ENCODE results near the gene GNG11.
"Not testable (repeated sequence)": the region's sequence is repeated elsewhere in the genome, so short reads cannot be mapped to it uniquely, and the experiment has no call there.

GNG11 gene

GRCh38 chr7:93916315-93916714 is 5.2 kb upstream of the GNG11 start:
- H3K14ac ChIP-seq (ENCODE audit: low read length); H2BK5ac ChIP-seq (ENCODE audit: low read length); H3K9ac ChIP-seq (ENCODE audit: low read depth, low read length, poor library complexity); H2BK15ac ChIP-seq (ENCODE audit: low read length); H3K4ac ChIP-seq (ENCODE audit: low read length); H2AK5ac ChIP-seq (ENCODE audit: low read depth, low read length); H3K18ac ChIP-seq (ENCODE audit: low read length); H3K4me1 ChIP-seq (ENCODE audit: control insufficient read depth in 2 of 2, insufficient read depth in 1 of 2, low read depth in 1 of 2, low read length in 2 of 2); H2BK12ac ChIP-seq (ENCODE audit: low read length); H3K4me3 ChIP-seq (ENCODE audit: low read length in 2 of 2); H3K36me3 ChIP-seq (replicated peaks in 1 of 2; ENCODE audit: control insufficient read depth in 2 of 2, insufficient read depth in 2 of 2, low read length in 2 of 2); H3K27ac ChIP-seq (replicated peaks; ENCODE audit: low read length); H2BK120ac ChIP-seq (ENCODE audit: low read depth, low read length); H4K8ac ChIP-seq (ENCODE audit: low read depth, low read length); H3K23ac ChIP-seq (ENCODE audit: low read depth, low read length, poor library complexity); H3K9me3 ChIP-seq (replicated peaks in 1 of 2; ENCODE audit: control insufficient read depth in 2 of 2, insufficient read depth in 1 of 2, low read depth in 1 of 2, low read length in 2 of 2); H3K27me3 ChIP-seq (ENCODE audit: control insufficient read depth in 3 of 3, insufficient read depth in 3 of 3, low read depth in 1 of 3, low read length in 3 of 3); H4K91ac ChIP-seq (ENCODE audit: low read depth, low read length, poor library complexity); H3K4me2 ChIP-seq (ENCODE audit: insufficient read depth, low read length, poor library complexity, severe bottlenecking); H3K79me1 ChIP-seq (ENCODE audit: low read depth, low read length); DNase-seq (ENCODE audit: low spot score); H2AFZ ChIP-seq (ENCODE audit: low read length): not testable (repeated sequence)
- WGBS, 2 donors (ENCODE audit: extremely low coverage in 2 of 2, insufficient read length in 2 of 2, insufficient replicate concordance in 1 of 2): no CpG with 5 or more reads among the region's 4 CpGs

GRCh38 chr7:93920496-93921182 is 896 bp upstream of the GNG11 start:
- H3K4me2 ChIP-seq (ENCODE audit: insufficient read depth, low read length, poor library complexity, severe bottlenecking): no peak overlapping the region
- no CpG with 5 or more reads among the region's 6 CpGs for WGBS, 2 donors (ENCODE audit: extremely low coverage in 2 of 2, insufficient read length in 2 of 2, insufficient replicate concordance in 1 of 2)
- H2BK15ac ChIP-seq (ENCODE audit: low read length): no peak overlapping the region
- H3K4me1 ChIP-seq (ENCODE audit: control insufficient read depth in 2 of 2, insufficient read depth in 1 of 2, low read depth in 1 of 2, low read length in 2 of 2): peaks cover 0 to 10% of the 10 kb centered on the region in 2 donors
- DNase-seq (ENCODE audit: low spot score): no peak
- no peak overlapping the region for H2BK120ac ChIP-seq (ENCODE audit: low read depth, low read length)
- H3K27ac ChIP-seq (replicated peaks; ENCODE audit: low read length): no peak overlapping the region
- no peaks in the 10 kb centered on the region for H3K27me3 ChIP-seq (ENCODE audit: control insufficient read depth in 3 of 3, insufficient read depth in 3 of 3, low read depth in 1 of 3, low read length in 3 of 3)
- H3K4me3 ChIP-seq (ENCODE audit: low read length in 2 of 2): peak overlapping the region in 1 of 2 donors; percentile 79
- H2AFZ ChIP-seq (ENCODE audit: low read length): peak overlapping the region; percentile 96
- peaks cover 0 to 3% of the 10 kb centered on the region in 2 donors for H3K9me3 ChIP-seq (replicated peaks in 1 of 2; ENCODE audit: control insufficient read depth in 2 of 2, insufficient read depth in 1 of 2, low read depth in 1 of 2, low read length in 2 of 2)
- no peak overlapping the region for H2BK5ac ChIP-seq (ENCODE audit: low read length)
- no peak overlapping the region for H3K23ac ChIP-seq (ENCODE audit: low read depth, low read length, poor library complexity)
- H3K14ac ChIP-seq (ENCODE audit: low read length): no peak overlapping the region
- no peaks in the 10 kb centered on the region for H3K79me1 ChIP-seq (ENCODE audit: low read depth, low read length)
- no peak overlapping the region for H4K8ac ChIP-seq (ENCODE audit: low read depth, low read length)
- H2BK12ac ChIP-seq (ENCODE audit: low read length): no peak overlapping the region
- H3K4ac ChIP-seq (ENCODE audit: low read length): no peak overlapping the region
- H3K18ac ChIP-seq (ENCODE audit: low read length): no peak overlapping the region
- no peak overlapping the region for H4K91ac ChIP-seq (ENCODE audit: low read depth, low read length, poor library complexity)
- no peak overlapping the region for H2AK5ac ChIP-seq (ENCODE audit: low read depth, low read length)
- peaks cover 0 to 18% of the 10 kb centered on the region in 2 donors for H3K36me3 ChIP-seq (replicated peaks in 1 of 2; ENCODE audit: control insufficient read depth in 2 of 2, insufficient read depth in 2 of 2, low read length in 2 of 2)
- H3K9ac ChIP-seq (ENCODE audit: low read depth, low read length, poor library complexity): no peak overlapping the region

GRCh38 chr7:93921186-93921585 is 349 bp upstream of the GNG11 start:
- Histone ChIP-seq H2BK15ac (ENCODE audit: low read length) (no peak overlapping the region), H3K4me3 (ENCODE audit: low read length in 2 of 2) (peak overlapping the region in 1 of 2 donors; percentile 79), H3K27ac (replicated peaks; ENCODE audit: low read length) (no peak overlapping the region), H2AK5ac (ENCODE audit: low read depth, low read length) (no peak overlapping the region), H3K79me1 (ENCODE audit: low read depth, low read length) (no peaks in the 10 kb centered on the region), H3K4me1 (ENCODE audit: control insufficient read depth in 2 of 2, insufficient read depth in 1 of 2, low read depth in 1 of 2, low read length in 2 of 2) (peaks cover 0 to 10% of the 10 kb centered on the region in 2 donors), H3K14ac (ENCODE audit: low read length) (no peak overlapping the region), H3K27me3 (ENCODE audit: control insufficient read depth in 3 of 3, insufficient read depth in 3 of 3, low read depth in 1 of 3, low read length in 3 of 3) (no peaks in the 10 kb centered on the region), H3K9ac (ENCODE audit: low read depth, low read length, poor library complexity) (no peak overlapping the region), H2AFZ (ENCODE audit: low read length) (peak overlapping the region; percentile 96), H2BK12ac (ENCODE audit: low read length) (no peak overlapping the region), H3K23ac (ENCODE audit: low read depth, low read length, poor library complexity) (no peak overlapping the region), H2BK120ac (ENCODE audit: low read depth, low read length) (no peak overlapping the region), H3K4me2 (ENCODE audit: insufficient read depth, low read length, poor library complexity, severe bottlenecking) (no peak overlapping the region), H2BK5ac (ENCODE audit: low read length) (no peak overlapping the region), H3K4ac (ENCODE audit: low read length) (no peak overlapping the region), H3K36me3 (replicated peaks in 1 of 2; ENCODE audit: control insufficient read depth in 2 of 2, insufficient read depth in 2 of 2, low read length in 2 of 2) (peaks cover 0 to 23% of the 10 kb centered on the region in 2 donors), H4K91ac (ENCODE audit: low read depth, low read length, poor library complexity) (no peak overlapping the region), H3K9me3 (replicated peaks in 1 of 2; ENCODE audit: control insufficient read depth in 2 of 2, insufficient read depth in 1 of 2, low read depth in 1 of 2, low read length in 2 of 2) (peaks cover 0 to 3% of the 10 kb centered on the region in 2 donors), H4K8ac (ENCODE audit: low read depth, low read length) (no peak overlapping the region), H3K18ac (ENCODE audit: low read length) (no peak overlapping the region)
- no CpG with 5 or more reads among the region's 8 CpGs for WGBS, 2 donors (ENCODE audit: extremely low coverage in 2 of 2, insufficient read length in 2 of 2, insufficient replicate concordance in 1 of 2)
- DNase-seq (ENCODE audit: low spot score): no peak

- H2AK5ac ChIP-seq (ENCODE audit: low read depth, low read length): no peak overlapping the region
- no peaks in the 10 kb centered on the region for H3K79me1 ChIP-seq (ENCODE audit: low read depth, low read length)
- H3K27ac ChIP-seq (replicated peaks; ENCODE audit: low read length): no peak overlapping the region
- peak overlapping the region; percentile 41 for H2AFZ ChIP-seq (ENCODE audit: low read length)
- H3K4ac ChIP-seq (ENCODE audit: low read length): no peak overlapping the region
- H3K9ac ChIP-seq (ENCODE audit: low read depth, low read length, poor library complexity): no peak overlapping the region
- H3K27me3 ChIP-seq (ENCODE audit: control insufficient read depth in 3 of 3, insufficient read depth in 3 of 3, low read depth in 1 of 3, low read length in 3 of 3): no peaks in the 10 kb centered on the region
- no peak overlapping the region for H3K18ac ChIP-seq (ENCODE audit: low read length)
- H3K4me3 ChIP-seq (ENCODE audit: low read length in 2 of 2): peak overlapping the region in 1 of 2 donors; percentile 79
- no peak overlapping the region for H2BK120ac ChIP-seq (ENCODE audit: low read depth, low read length)
- no peak for DNase-seq (ENCODE audit: low spot score)
- no CpG with 5 or more reads among the region's 6 CpGs for WGBS, 2 donors (ENCODE audit: extremely low coverage in 2 of 2, insufficient read length in 2 of 2, insufficient replicate concordance in 1 of 2)
- H3K9me3 ChIP-seq (replicated peaks in 1 of 2; ENCODE audit: control insufficient read depth in 2 of 2, insufficient read depth in 1 of 2, low read depth in 1 of 2, low read length in 2 of 2): peaks cover 0 to 3% of the 10 kb centered on the region in 2 donors
- H3K4me2 ChIP-seq (ENCODE audit: insufficient read depth, low read length, poor library complexity, severe bottlenecking): no peak overlapping the region
- H3K14ac ChIP-seq (ENCODE audit: low read length): no peak overlapping the region
- no peak overlapping the region for H3K23ac ChIP-seq (ENCODE audit: low read depth, low read length, poor library complexity)
- no peak overlapping the region for H4K8ac ChIP-seq (ENCODE audit: low read depth, low read length)
- H2BK5ac ChIP-seq (ENCODE audit: low read length): no peak overlapping the region
- no peak overlapping the region for H2BK15ac ChIP-seq (ENCODE audit: low read length)
- H3K4me1 ChIP-seq (ENCODE audit: control insufficient read depth in 2 of 2, insufficient read depth in 1 of 2, low read depth in 1 of 2, low read length in 2 of 2): peaks cover 0 to 10% of the 10 kb centered on the region in 2 donors
- H4K91ac ChIP-seq (ENCODE audit: low read depth, low read length, poor library complexity): no peak overlapping the region
- peaks cover 0 to 44% of the 10 kb centered on the region in 2 donors for H3K36me3 ChIP-seq (replicated peaks in 1 of 2; ENCODE audit: control insufficient read depth in 2 of 2, insufficient read depth in 2 of 2, low read length in 2 of 2)
- H2BK12ac ChIP-seq (ENCODE audit: low read length): no peak overlapping the region
Observed at GRCh38 chr7:93923296-93923695, 1.8 kb downstream of the GNG11 start.
